ENCODE data around the gene CACNA2D3.
A peak's percentile ranks its signal among the peaks of the same experiment; 100 is the strongest.

CACNA2D3 gene

DNA sequence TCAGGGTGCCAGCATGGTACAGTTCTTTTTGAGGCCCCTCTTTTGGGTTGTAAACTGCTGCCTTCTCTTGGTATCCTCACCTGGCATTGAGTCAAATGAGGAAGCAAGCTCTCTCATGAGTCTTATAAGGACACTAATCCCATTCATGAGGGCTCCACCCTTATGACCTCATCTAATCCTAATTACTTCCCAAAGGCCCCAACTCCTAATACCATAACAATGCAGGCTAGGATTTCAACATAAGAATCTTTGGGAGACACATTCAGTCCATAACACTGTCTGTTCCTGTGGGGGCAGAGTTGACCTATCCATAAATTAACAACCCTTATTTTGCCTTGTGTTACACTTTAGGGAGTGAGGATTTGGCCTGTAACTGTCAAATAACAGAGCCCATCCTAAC, 527.2 kb downstream of the CACNA2D3 start:
- TF ChIP-seq, protein P1, sequence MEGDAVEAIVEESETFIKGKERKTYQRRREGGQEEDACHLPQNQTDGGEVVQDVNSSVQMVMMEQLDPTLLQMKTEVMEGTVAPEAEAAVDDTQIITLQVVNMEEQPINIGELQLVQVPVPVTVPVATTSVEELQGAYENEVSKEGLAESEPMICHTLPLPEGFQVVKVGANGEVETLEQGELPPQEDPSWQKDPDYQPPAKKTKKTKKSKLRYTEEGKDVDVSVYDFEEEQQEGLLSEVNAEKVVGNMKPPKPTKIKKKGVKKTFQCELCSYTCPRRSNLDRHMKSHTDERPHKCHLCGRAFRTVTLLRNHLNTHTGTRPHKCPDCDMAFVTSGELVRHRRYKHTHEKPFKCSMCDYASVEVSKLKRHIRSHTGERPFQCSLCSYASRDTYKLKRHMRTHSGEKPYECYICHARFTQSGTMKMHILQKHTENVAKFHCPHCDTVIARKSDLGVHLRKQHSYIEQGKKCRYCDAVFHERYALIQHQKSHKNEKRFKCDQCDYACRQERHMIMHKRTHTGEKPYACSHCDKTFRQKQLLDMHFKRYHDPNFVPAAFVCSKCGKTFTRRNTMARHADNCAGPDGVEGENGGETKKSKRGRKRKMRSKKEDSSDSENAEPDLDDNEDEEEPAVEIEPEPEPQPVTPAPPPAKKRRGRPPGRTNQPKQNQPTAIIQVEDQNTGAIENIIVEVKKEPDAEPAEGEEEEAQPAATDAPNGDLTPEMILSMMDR (IDR thresholded peaks at IDR 0.05; ENCODE audit: insufficient read depth, low read depth, low read length, missing control alignments), result no peak
- no peak for DNase-seq (ENCODE audit: low read depth)
- no peak overlapping the region for H3K4me3 ChIP-seq (ENCODE audit: low read depth, low read length)

DNA sequence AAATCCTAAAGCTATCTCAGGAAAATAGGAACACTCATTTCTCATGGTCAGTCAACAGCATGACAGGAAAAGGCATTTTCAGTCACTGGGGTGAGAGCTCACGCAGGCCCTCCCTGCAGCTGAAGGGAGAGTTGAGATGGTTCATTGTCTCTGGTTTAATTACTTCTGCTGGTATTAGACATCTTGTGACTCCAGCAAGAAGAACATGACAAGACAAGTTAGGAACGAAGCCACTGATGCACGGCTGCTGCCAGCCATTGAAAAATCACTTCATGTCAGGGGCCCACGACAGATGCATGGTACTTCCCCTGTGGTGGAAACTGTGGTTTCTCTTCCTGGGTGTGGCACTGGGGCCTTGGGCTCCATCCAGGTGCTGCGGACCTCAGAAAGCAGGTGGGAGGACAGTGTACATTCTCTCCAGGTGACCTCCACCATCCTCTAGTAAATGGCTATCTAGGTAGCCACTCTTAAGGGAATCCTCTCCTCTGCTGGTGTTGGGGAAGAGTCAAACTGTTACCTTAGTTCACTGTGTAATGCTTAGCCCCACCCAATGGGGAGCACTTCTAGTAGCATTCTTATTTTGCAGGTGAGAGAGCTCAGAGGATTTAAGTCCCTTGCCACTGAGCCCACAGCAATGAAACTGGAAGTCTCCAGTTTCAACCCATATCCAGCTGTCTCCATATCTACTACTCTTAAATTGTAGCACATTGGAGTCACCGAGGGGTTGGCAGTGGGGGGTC, 531.3 kb downstream of the CACNA2D3 start:
- TF ChIP-seq, protein P1 (IDR thresholded peaks at IDR 0.05; ENCODE audit: insufficient read depth, low read depth, low read length, missing control alignments), result no peak
- peak; percentile 16 for DNase-seq (ENCODE audit: low read depth)

DNA sequence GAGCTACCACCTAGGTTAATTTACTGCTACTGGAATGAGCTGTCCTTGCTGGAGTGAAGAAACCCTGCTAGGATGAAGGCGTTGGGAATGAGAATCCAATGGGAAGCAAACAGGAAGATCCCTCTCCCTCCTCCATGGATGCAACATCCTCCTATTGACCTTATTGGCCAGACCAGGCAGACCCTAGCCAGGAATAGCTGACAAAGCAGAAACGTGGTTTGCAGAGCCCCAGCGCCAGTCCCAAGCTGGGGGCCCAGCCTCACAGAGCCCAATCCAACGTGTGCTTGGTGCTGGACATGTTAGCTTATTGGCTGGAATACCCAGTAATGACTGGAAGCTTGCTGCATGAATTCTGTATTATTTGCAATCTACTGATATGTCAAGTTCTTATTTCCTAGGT, 532.4 kb downstream of the CACNA2D3 start:
- TF ChIP-seq, protein P1 (IDR thresholded peaks at IDR 0.05; ENCODE audit: insufficient read depth, low read depth, low read length, missing control alignments), result no peak
- DNase-seq (ENCODE audit: low read depth), result no peak
- H3K4me3 ChIP-seq (ENCODE audit: low read depth, low read length), result no peak overlapping the region

More for the DNA sequence above, 531.3 kb downstream of the CACNA2D3 start:
- no peak overlapping the region for H3K4me3 ChIP-seq (ENCODE audit: low read depth, low read length)

DNA sequence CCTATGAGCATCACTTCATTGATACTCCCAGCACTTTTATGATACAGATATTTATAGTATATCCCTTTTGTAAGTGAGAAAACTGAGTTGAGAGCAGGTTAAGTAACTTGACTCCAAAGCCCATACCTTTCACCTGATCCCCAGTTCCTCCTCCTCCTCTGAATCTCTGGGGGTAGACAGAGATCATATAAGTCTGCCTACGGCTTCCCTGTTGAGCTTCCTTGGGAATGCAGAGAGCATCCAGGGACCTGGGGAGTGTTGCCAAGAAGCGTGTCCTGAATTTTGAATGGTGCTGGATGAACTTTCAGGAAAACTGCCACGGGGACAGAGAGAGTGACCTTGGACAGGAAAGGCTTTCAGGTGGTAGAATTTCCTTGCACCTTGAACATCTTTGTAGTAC, 537.0 kb downstream of the CACNA2D3 start:
- TF ChIP-seq, protein P1 (IDR thresholded peaks at IDR 0.05; ENCODE audit: insufficient read depth, low read depth, low read length, missing control alignments), result no peak
- H3K4me3 ChIP-seq (ENCODE audit: low read depth, low read length), result no peak overlapping the region
- no peak for DNase-seq (ENCODE audit: low read depth)

DNA sequence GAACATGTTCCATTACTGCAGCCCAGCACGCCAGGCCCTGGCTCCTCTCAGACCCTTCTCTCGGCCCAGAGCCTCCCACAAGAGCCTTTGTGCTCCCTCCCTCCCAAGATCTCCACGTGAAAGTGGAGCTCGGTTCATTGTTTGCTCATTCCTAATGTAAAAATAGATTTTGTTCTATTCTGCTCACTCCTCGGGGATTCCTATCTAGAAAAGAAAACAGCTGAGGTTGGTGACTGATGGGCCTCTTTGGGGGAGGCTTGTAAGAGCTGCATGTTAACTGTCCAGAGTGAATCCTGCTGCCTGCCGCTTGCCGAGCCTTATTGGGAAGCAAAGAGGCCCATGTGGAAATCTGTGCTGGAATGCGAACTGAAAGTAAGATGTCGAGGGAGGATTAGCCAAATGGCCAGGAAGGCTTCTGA, 538.4 kb downstream of the CACNA2D3 start:
- DNase-seq (ENCODE audit: low read depth), result no peak
- no peak overlapping the region for H3K4me3 ChIP-seq (ENCODE audit: low read depth, low read length)
- TF ChIP-seq, protein P1 (IDR thresholded peaks at IDR 0.05; ENCODE audit: insufficient read depth, low read depth, low read length, missing control alignments), result no peak

DNA sequence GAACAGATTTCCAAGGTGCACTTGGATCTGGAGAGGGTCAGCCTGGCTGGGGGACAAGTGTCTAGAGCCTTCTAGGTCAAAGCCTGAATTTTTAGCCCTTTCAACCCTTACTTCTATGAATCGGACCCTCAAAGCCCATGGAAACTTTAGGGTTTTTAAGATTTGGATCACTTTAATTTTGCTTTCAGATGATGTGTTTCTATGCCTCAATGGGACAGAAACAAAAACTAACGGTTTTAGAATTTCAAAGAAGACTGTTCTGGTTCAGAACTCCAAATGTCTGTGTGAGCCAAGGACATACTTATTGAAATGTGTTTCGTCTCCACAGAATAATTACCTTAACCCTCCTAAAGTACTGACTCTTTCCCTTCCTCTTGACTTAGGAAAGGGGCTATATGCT, 538.8 kb downstream of the CACNA2D3 start:
- no peak for DNase-seq (ENCODE audit: low read depth)
- no peak overlapping the region for H3K4me3 ChIP-seq (ENCODE audit: low read depth, low read length)
- TF ChIP-seq, protein P1 (IDR thresholded peaks at IDR 0.05; ENCODE audit: insufficient read depth, low read depth, low read length, missing control alignments), result no peak

DNA sequence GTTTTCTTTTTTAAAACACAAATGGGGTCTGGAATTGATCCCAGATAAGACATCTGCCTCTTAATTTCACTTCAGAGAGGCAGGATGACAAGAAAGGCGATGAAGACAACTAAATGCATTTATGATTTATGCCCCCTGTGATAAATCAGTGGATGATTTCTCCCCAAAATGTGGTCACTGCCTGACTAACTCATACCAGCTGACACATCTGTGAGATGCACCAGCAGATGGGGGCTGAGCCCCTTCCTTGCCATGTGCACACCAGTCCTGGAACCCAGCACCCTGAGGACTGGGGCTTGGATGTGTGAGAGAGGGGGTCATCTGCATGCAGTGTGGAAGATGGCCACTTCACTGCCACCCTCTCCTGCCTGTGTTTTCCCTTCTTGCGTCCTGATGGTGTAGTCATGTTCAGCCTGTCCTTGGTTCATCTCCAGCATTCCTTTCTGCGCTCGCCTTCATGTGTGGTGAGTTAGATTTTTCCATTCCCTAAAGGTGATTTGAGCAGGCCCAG, 541.2 kb downstream of the CACNA2D3 start:
- no peak for DNase-seq (ENCODE audit: low read depth)
- H3K4me3 ChIP-seq (ENCODE audit: low read depth, low read length), result no peak overlapping the region

More for the DNA sequence above, 541.2 kb downstream of the CACNA2D3 start:
- TF ChIP-seq, protein P1 (IDR thresholded peaks at IDR 0.05; ENCODE audit: insufficient read depth, low read depth, low read length, missing control alignments), result no peak
